Activated CD8-positive, alpha-beta T cell treated with anti-CD3 and anti-CD28 coated beads for 36 hours (primary cell): ENCODE measurements around the gene RASGRF1. TPM values are rescaled to one million over a fixed set of nuclear protein-coding genes. Genes with fewer than 3 reads are reported as not detected.

Experiments
- ATAC-seq: fragments of 200-7000 bp; cut with Tn5 transposase; one replicate; pipeline ENCODE4 v1.10.0; 2021; ENCODE audit warnings: mild to moderate bottlenecking, moderate library complexity
- CTCF ChIA-PET: fragments of 350-600 bp; sonication (Branson Sonifier 250); formaldehyde crosslinking; loops from one replicate; lab custom pipeline; 2021; ENCODE audit warnings: antibody characterized with exemption; lab: Charles Lee
- POLR2A ChIA-PET: fragments of 350-600 bp; sonication (Branson Sonifier 250); formaldehyde crosslinking; loops from one replicate; lab custom pipeline; 2021; ENCODE audit warnings: antibody characterized with exemption; lab: Charles Lee
- DNase-seq: peaks from one replicate; pipeline ENCODE4 v3.0.0-alpha.2; 2020
- H3K27ac Mint-ChIP-seq: one replicate; pipeline ENCODE4 v1.8.0; 2021; ENCODE audit warnings: mild to moderate bottlenecking, mixed read lengths
- H3K27me3 Mint-ChIP-seq: one replicate; pipeline ENCODE4 v1.8.0; 2021; ENCODE audit warnings: mixed read lengths
- H3K36me3 Mint-ChIP-seq: one replicate; pipeline ENCODE4 v1.8.0; 2021; ENCODE audit warnings: low read depth, mixed read lengths
- H3K4me1 Mint-ChIP-seq: one replicate; pipeline ENCODE4 v1.8.0; 2021; ENCODE audit warnings: low read depth, mixed read lengths
- H3K4me3 Mint-ChIP-seq: one replicate; pipeline ENCODE4 v1.8.0; 2021; ENCODE audit warnings: mild to moderate bottlenecking, moderate library complexity, mixed read lengths
- H3K9me3 Mint-ChIP-seq: one replicate; pipeline ENCODE4 v1.8.0; 2021; ENCODE audit warnings: mixed read lengths
- intact Hi-C: fragments of 100-400 bp; cut with micrococcal nuclease; formaldehyde crosslinking; loops from one replicate; pipeline ENCODE4 v1.10.0; 2022
- total RNA-seq, 2 experiments: library from RNA; stranded (reverse); gene quantifications; one replicate each; pipeline ENCODE4 v1.2.3, GENCODE V29; 2021
- TF ChIP-seq, protein P1 (sequence below): fragments of 200-600 bp; IDR thresholded peaks from one replicate; pipeline ENCODE4 v1.8.0; 2022; ENCODE audit warnings: antibody characterized with exemption, mild to moderate bottlenecking

Gene RASGRF1
- total RNA-seq, 2 experiments from 2014 or later, result not detected

DNA sequence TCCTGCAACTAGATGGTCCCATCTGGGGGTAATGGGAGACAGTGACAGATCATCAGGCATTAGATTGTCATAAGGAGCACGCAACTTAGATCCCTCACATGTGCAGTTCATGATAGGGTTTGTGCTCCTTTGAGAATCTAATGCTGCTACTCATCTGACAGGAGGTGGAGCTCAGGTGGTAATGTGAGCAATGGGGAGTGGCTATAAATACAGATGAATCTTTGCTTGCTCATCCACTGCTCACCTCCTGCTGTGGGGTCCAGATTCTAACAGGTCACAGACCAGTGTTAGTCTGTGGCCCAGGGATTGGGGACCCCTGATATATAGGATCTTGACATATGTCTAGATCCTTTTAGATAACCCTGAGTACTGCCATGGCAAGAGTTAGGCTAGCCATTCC lies 52.7 kb downstream of the RASGRF1 start:
- TF ChIP-seq, protein P1, sequence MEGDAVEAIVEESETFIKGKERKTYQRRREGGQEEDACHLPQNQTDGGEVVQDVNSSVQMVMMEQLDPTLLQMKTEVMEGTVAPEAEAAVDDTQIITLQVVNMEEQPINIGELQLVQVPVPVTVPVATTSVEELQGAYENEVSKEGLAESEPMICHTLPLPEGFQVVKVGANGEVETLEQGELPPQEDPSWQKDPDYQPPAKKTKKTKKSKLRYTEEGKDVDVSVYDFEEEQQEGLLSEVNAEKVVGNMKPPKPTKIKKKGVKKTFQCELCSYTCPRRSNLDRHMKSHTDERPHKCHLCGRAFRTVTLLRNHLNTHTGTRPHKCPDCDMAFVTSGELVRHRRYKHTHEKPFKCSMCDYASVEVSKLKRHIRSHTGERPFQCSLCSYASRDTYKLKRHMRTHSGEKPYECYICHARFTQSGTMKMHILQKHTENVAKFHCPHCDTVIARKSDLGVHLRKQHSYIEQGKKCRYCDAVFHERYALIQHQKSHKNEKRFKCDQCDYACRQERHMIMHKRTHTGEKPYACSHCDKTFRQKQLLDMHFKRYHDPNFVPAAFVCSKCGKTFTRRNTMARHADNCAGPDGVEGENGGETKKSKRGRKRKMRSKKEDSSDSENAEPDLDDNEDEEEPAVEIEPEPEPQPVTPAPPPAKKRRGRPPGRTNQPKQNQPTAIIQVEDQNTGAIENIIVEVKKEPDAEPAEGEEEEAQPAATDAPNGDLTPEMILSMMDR, result no peak
- CTCF ChIA-PET, result interaction anchor here (1.4 to 1.7 kb wide), 2 partner anchors 9 to 10 kb away, joined by 3 to 5 read pairs; no protein-coding TSS in a partner anchor
- DNase-seq, result no peak
- H3K4me3 Mint-ChIP-seq, result no peak overlapping the region
- H3K4me1 Mint-ChIP-seq, result no peaks in the 10 kb centered on the region
- no peak for ATAC-seq
- POLR2A ChIA-PET, result no interaction called here
- H3K27ac Mint-ChIP-seq, result no peak overlapping the region
- no peaks in the 10 kb centered on the region for H3K9me3 Mint-ChIP-seq
- no peaks in the 10 kb centered on the region for H3K36me3 Mint-ChIP-seq
- peaks cover 23% of the 10 kb centered on the region for H3K27me3 Mint-ChIP-seq
- intact Hi-C loops, result no loop called here

- ATAC-seq, result no peak
- no peak for DNase-seq
- no peaks in the 10 kb centered on the region for H3K4me1 Mint-ChIP-seq
- ChIA-PET POLR2A (no interaction called here), CTCF (interaction anchor here (1.0 to 1.7 kb wide), 2 partner anchors 57 to 148 kb away, joined by 3 to 4 read pairs; no protein-coding TSS in a partner anchor)
- TF ChIP-seq, protein P1, result no peak
- no peaks in the 10 kb centered on the region for H3K9me3 Mint-ChIP-seq
- intact Hi-C loops, result no loop called here
- no peak overlapping the region for H3K4me3 Mint-ChIP-seq
- no peak overlapping the region for H3K27ac Mint-ChIP-seq
- no peaks in the 10 kb centered on the region for H3K36me3 Mint-ChIP-seq
- peaks cover 19% of the 10 kb centered on the region for H3K27me3 Mint-ChIP-seq
These were observed 54.3 kb downstream of the RASGRF1 start for GRCh38 chr15:79036323-79036722.

DNA sequence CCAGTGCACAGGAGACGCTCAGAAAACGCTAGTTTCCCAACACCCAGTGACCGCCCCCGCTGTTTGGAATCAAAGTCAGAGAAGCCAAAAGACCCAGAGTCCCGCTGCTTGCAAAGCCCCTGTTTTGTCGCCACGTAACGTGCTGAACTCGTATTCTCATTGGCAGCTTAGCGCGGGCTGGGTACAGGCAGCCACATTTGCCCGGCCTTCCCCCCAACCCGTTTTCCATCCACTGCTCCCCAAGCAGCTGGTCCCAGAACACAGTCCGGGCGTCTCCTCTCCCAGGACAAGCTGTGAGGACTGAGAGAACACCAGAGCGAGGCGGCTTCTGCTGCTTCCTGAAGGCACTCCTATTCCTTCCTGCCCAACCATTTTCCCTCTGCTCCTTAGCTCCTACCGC lies 54.8 kb downstream of the RASGRF1 start:
- POLR2A ChIA-PET, result no interaction called here
- no peak for DNase-seq

GRCh38 chr15:79035111-79035601 lies 55.4 kb downstream of the RASGRF1 start:
- ChIA-PET CTCF (interaction anchor here (1.0 to 1.7 kb wide), 2 partner anchors 56 to 149 kb away, joined by 3 to 4 read pairs; no protein-coding TSS in a partner anchor), POLR2A (no interaction called here)
- DNase-seq, result no peak
- Mint-ChIP-seq H3K4me1 (no peaks in the 10 kb centered on the region), H3K4me3 (no peak overlapping the region), H3K9me3 (no peaks in the 10 kb centered on the region), H3K27ac (no peak overlapping the region), H3K27me3 (peaks cover 17% of the 10 kb centered on the region), H3K36me3 (no peaks in the 10 kb centered on the region)
- no peak for ATAC-seq
- TF ChIP-seq, protein P1, result no peak
- intact Hi-C loops, result no loop called here

More for the DNA sequence above, 54.8 kb downstream of the RASGRF1 start:
- no peak for ATAC-seq
- TF ChIP-seq, protein P1, result no peak
- Mint-ChIP-seq H3K9me3 (no peaks in the 10 kb centered on the region), H3K27ac (no peak overlapping the region), H3K4me1 (no peaks in the 10 kb centered on the region), H3K4me3 (no peak overlapping the region), H3K36me3 (no peaks in the 10 kb centered on the region), H3K27me3 (peaks cover 18% of the 10 kb centered on the region)
- CTCF ChIA-PET, result interaction anchor here (1.0 to 1.7 kb wide), 2 partner anchors 57 to 148 kb away, joined by 3 to 4 read pairs; no protein-coding TSS in a partner anchor
- intact Hi-C loops, result no loop called here

- ChIA-PET POLR2A (no interaction called here), CTCF (interaction anchor here (1.2 to 1.7 kb wide), 2 partner anchors 150 kb away, joined by 4 to 5 read pairs; no protein-coding TSS in a partner anchor)
- peaks cover 13% of the 10 kb centered on the region for H3K27me3 Mint-ChIP-seq
- no peak for DNase-seq
- no peak for ATAC-seq
- H3K9me3 Mint-ChIP-seq, result no peaks in the 10 kb centered on the region
- intact Hi-C loops, result no loop called here
- TF ChIP-seq, protein P1, result no peak
- H3K36me3 Mint-ChIP-seq, result no peaks in the 10 kb centered on the region
- H3K27ac Mint-ChIP-seq, result no peak overlapping the region
- no peaks in the 10 kb centered on the region for H3K4me1 Mint-ChIP-seq
- no peak overlapping the region for H3K4me3 Mint-ChIP-seq
These were observed 56.3 kb downstream of the RASGRF1 start for GRCh38 chr15:79034284-79034683.
